OCI-LY1 (cell line): ENCODE data around the gene GLT6D1.

Experiments used
- EZH2 ChIP-seq: fragments of 200-600 bp; sonication (generic), shearing (Covaris generic); IDR thresholded peaks from 2 replicates; pipeline ENCODE4 v1.8.0; 2017; ENCODE audit warnings: borderline replicate concordance, mixed run types, mild to moderate bottlenecking, antibody characterized with exemption, low read length, moderate library complexity, mixed read lengths
- TF ChIP-seq, protein P1 (sequence below): fragments of 200-600 bp; sonication (generic), shearing (Covaris generic); IDR thresholded peaks from 2 replicates; pipeline ENCODE4 v1.5.1; 2017; ENCODE audit warnings: mild to moderate bottlenecking, antibody characterized with exemption, low read length, moderate library complexity, mixed read lengths

DNA sequence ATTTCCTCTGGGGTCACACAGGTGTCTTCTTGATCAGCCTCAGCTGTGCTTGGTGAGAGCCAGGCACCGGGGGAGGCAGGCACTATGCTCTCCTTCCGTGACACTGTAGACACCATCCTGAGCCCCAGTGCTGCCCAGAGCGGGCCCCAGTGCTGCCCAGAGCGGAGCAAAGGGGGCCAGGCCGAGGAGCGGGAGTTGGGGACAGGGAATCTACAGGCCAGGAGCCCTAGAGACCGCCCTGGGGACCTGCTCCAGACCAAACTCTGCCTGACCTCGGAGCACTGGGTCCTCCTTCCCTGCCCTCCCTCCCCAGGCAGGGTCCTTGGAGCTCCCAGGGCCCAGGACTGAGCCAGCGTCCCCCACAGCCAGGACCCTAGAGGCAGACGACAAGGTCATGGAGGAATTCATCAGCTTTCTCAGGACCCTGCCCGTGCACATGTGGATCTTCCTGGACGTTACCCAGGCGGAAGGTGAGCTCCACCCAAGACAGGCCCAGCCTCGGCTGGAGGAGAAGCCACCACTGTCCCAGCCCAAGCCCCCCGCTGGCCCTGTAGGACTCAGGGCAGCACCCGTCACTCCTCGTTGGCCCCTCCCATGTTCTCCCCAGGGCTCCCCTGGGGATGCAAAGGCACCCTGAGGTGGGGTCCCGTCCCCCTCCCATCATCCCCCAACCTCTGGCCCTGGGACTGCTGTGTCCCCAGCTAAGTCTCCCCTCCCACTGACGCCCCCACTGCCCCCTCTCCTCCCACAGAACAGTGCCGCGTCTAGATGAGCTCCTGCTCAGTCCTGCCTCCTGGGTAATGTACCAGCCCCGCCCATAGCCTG lies 47.6 kb downstream of the GLT6D1 start:
- TF ChIP-seq, protein P1, sequence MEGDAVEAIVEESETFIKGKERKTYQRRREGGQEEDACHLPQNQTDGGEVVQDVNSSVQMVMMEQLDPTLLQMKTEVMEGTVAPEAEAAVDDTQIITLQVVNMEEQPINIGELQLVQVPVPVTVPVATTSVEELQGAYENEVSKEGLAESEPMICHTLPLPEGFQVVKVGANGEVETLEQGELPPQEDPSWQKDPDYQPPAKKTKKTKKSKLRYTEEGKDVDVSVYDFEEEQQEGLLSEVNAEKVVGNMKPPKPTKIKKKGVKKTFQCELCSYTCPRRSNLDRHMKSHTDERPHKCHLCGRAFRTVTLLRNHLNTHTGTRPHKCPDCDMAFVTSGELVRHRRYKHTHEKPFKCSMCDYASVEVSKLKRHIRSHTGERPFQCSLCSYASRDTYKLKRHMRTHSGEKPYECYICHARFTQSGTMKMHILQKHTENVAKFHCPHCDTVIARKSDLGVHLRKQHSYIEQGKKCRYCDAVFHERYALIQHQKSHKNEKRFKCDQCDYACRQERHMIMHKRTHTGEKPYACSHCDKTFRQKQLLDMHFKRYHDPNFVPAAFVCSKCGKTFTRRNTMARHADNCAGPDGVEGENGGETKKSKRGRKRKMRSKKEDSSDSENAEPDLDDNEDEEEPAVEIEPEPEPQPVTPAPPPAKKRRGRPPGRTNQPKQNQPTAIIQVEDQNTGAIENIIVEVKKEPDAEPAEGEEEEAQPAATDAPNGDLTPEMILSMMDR = no peak
- no peak for TF ChIP-seq EZH2
